GM19395 (cell line): ENCODE data around the gene ITIH6.
"Not testable (repeated sequence)": the region's sequence is repeated elsewhere in the genome, so short reads cannot be mapped to it uniquely, and the experiment has no call there.

ENCODE experiments used
- ATAC-seq: cut with Tn5 transposase; IDR thresholded peaks from one replicate; pipeline ENCODE4 v1.9.1; 2021; ENCODE audit warnings: mild to moderate bottlenecking, moderate library complexity; ENCODE audit not compliant: unreplicated experiment

The ITIH6 gene

GRCh38 chrX:54738567-54738966 lies 59.5 kb downstream of the ITIH6 start:
- ATAC-seq: not testable (repeated sequence)

- ATAC-seq: not testable (repeated sequence)
Observed at GRCh38 chrX:54736298-54736942, 61.6 kb downstream of the ITIH6 start.

- no peak for ATAC-seq
Observed at GRCh38 chrX:54721424-54721823, 76.6 kb downstream of the ITIH6 start.

GRCh38 chrX:54715621-54716020 lies 82.4 kb downstream of the ITIH6 start:
- ATAC-seq: no peak

GRCh38 chrX:54714424-54714823 lies 83.6 kb downstream of the ITIH6 start:
- no peak for ATAC-seq

GRCh38 chrX:54711735-54712134 lies 86.3 kb downstream of the ITIH6 start:
- no peak for ATAC-seq

GRCh38 chrX:54710920-54711319 lies 87.1 kb downstream of the ITIH6 start:
- ATAC-seq: no peak

GRCh38 chrX:54708404-54708803 lies 89.7 kb downstream of the ITIH6 start:
- no peak for ATAC-seq
